K562 (cell line): ENCODE data around the gene KIFAP3. TPM values are rescaled to one million over a fixed set of nuclear protein-coding genes. Genes with fewer than 3 reads are reported as not detected.

Experiments
- ATAC-seq: fragments of 200-7000 bp; cut with Tn5 transposase; 3 replicates; pipeline ENCODE4 v1.9.1; 2020; ENCODE audit warnings: moderate library complexity
- BruUV-seq: library from RNA; stranded (reverse); fragments of 400-500 nt; replicated peaks from 2 replicates; lab custom pipeline; 2021; lab: Mats Ljungman, UMichigan
- CTCF ChIA-PET: fragments of 300-600 bp; formaldehyde crosslinking; extraction: SDS; loops from one replicate; lab custom pipeline; 2021; ENCODE audit warnings: low intra/inter-chr PET ratio; lab: Yijun Ruan, JAX
- POLR2A ChIA-PET: fragments of 300-600, 350-650 bp; sonication (Branson Sonifier 250); formaldehyde crosslinking; extraction: SDS; loops from one replicate; lab custom pipeline; 2021; ENCODE audit warnings: antibody characterized with exemption, inconsistent platforms; lab: Yijun Ruan, JAX
- DNase-seq, 4 experiments: peaks; one replicate each; pipeline versions ENCODE4 v3.0.0 to v3.0.0-alpha.2; 2011 to 2018; ENCODE audit warnings: low spot score in 3 of 4, mixed read lengths in 3 of 4; ENCODE audit errors: extremely low read depth in 1 of 4
- FAIRE-seq: peaks from 2 replicates; lab custom pipeline; 2011; peaks lifted over from hg19 to GRCh38; lab: Jason Lieb, UNC
- H2AFZ ChIP-seq: 2 replicates; pipeline ENCODE4 v1.6.0; 2011; ENCODE audit warnings: low read depth, low read length, control low read depth, inconsistent platforms
- H3K27ac ChIP-seq: fragments of 200-600 bp; 3 replicates; pipeline ENCODE4 v1.8.0; 2011; ENCODE audit warnings: low read depth, mild to moderate bottlenecking, control low read depth, inconsistent platforms, low read length, moderate library complexity, mixed read lengths; ENCODE audit errors: extremely low read depth
- H3K27me3 ChIP-seq, 2 experiments: fragments of 300-600 bp in 1 of 2; 2 replicates in 1 of 2; 3 replicates in 1 of 2; pipeline versions ENCODE4 v1.6.0 to v1.8.0; 2011; ENCODE audit warnings: inconsistent platforms in 2 of 2, low read length in 2 of 2, mild to moderate bottlenecking in 1 of 2, mixed read lengths in 1 of 2, moderate library complexity in 1 of 2; ENCODE audit not compliant: control insufficient read depth in 2 of 2, insufficient read depth in 2 of 2
- H3K36me3 ChIP-seq: fragments of 300-600 bp; 3 replicates; pipeline ENCODE4 v1.8.0; 2011; ENCODE audit warnings: mild to moderate bottlenecking, low read length, inconsistent platforms; ENCODE audit not compliant: control insufficient read depth, insufficient read depth
- H3K4me1 ChIP-seq, 2 experiments: fragments of 200-600 bp in 1 of 2; replicated peaks in 1 of 2; 2 replicates in 1 of 2; 3 replicates in 1 of 2; pipeline versions ENCODE4 v1.5.1 to v1.8.0; 2011; ENCODE audit warnings: inconsistent platforms in 2 of 2, low read length in 2 of 2, mild to moderate bottlenecking in 1 of 2, mixed read lengths in 1 of 2, moderate library complexity in 1 of 2; ENCODE audit not compliant: control insufficient read depth in 2 of 2, insufficient read depth in 2 of 2
- H3K4me2 ChIP-seq: 2 replicates; pipeline ENCODE4 v1.6.1; 2011; ENCODE audit warnings: low read length, control low read depth, inconsistent platforms, mixed read lengths; ENCODE audit not compliant: insufficient read depth
- H3K4me3 ChIP-seq: fragments of 200-600 bp; sonication (generic), shearing (Covaris generic); 2 replicates; pipeline ENCODE4 v1.5.1; 2016; ENCODE audit warnings: control low read depth, inconsistent platforms
- H3K79me2 ChIP-seq: fragments of 200-600 bp; 3 replicates; pipeline ENCODE4 v1.8.0; 2011; ENCODE audit warnings: low read length, inconsistent platforms; ENCODE audit not compliant: control insufficient read depth, insufficient read depth
- H3K9ac ChIP-seq, 2 experiments: 2 replicates each; pipeline versions ENCODE4 v1.6.0 to v1.6.1; 2011; ENCODE audit warnings: low read depth in 2 of 2, low read length in 2 of 2, control low read depth in 1 of 2, inconsistent platforms in 1 of 2, mild to moderate bottlenecking in 1 of 2, mixed read lengths in 1 of 2; ENCODE audit not compliant: insufficient read depth in 1 of 2
- H3K9me1 ChIP-seq: one replicate; pipeline ENCODE4 v1.6.0; 2011; ENCODE audit warnings: inconsistent platforms, mild to moderate bottlenecking, low read length, moderate library complexity; ENCODE audit not compliant: control insufficient read depth, insufficient read depth
- H3K9me3 ChIP-seq: replicated peaks from 2 replicates; pipeline ENCODE4 v1.5.1; 2011; ENCODE audit warnings: low read depth, low read length, inconsistent platforms; ENCODE audit not compliant: control insufficient read depth, insufficient read depth
- H4K20me1 ChIP-seq: replicated peaks from 2 replicates; pipeline ENCODE4 v1.6.1; 2011; ENCODE audit warnings: low read length, inconsistent platforms, mixed read lengths; ENCODE audit not compliant: control insufficient read depth, insufficient read depth
- ASH1L ChIP-seq: fragments of 450-650 bp; IDR thresholded peaks from 2 replicates; pipeline ENCODE4 v1.6.1; 2018; ENCODE audit warnings: borderline replicate concordance, mild to moderate bottlenecking, low read depth; ENCODE audit not compliant: partially characterized antibody
- MAFG ChIP-seq: fragments of 450-650 bp; conservative IDR thresholded peaks from 2 replicates; pipeline ENCODE4 v1.6.1; 2016; ENCODE audit warnings: missing genetic modification characterization, missing compliant biosample characterization
- MCM2 ChIP-seq: fragments of 450-650 bp; IDR thresholded peaks from 2 replicates; pipeline ENCODE4 v1.6.1; 2017; ENCODE audit warnings: low read depth, mild to moderate bottlenecking
- NONO ChIP-seq, 2 experiments: fragments of 200-400 bp in 1 of 2; fragments of 450-650 bp in 1 of 2; formaldehyde crosslinking in 1 of 2; IDR thresholded peaks; 2 replicates each; pipeline ENCODE4 v1.6.1; 2017; ENCODE audit warnings: low read depth in 2 of 2, mild to moderate bottlenecking in 2 of 2, moderate library complexity in 2 of 2, low read length in 1 of 2
- POLR2AphosphoS2 ChIP-seq: IDR thresholded peaks from 2 replicates; pipeline ENCODE4 v1.6.1; 2012; ENCODE audit warnings: low read length, improper control_type of control experiment
- POLR3G ChIP-seq: IDR thresholded peaks from 2 replicates; pipeline ENCODE4 v1.6.1; 2011; ENCODE audit not compliant: insufficient read length, insufficient replicate concordance; ENCODE audit errors: extremely low read depth
- RNF219 ChIP-seq: fragments of 250-450 bp; sonication (Bioruptor Pico); IDR thresholded peaks from 2 replicates; pipeline ENCODE4 v1.5.0; 2022; ENCODE audit warnings: mild to moderate bottlenecking
- SRSF1 ChIP-seq: fragments of 200-400 bp; formaldehyde crosslinking; IDR thresholded peaks from 2 replicates; pipeline ENCODE4 v1.6.1; 2017; ENCODE audit warnings: mild to moderate bottlenecking, low read depth, low read length, moderate library complexity
- TFAM ChIP-seq: fragments of 250-450 bp; sonication (Bioruptor Pico); conservative IDR thresholded peaks from 2 replicates; pipeline ENCODE4 v1.5.0; 2021; ENCODE audit warnings: mild to moderate bottlenecking, moderate library complexity
- U2AF1 ChIP-seq: fragments of 200-400 bp; formaldehyde crosslinking; optimal IDR thresholded peaks from 2 replicates; pipeline ENCODE3; 2017; ENCODE audit warnings: mild to moderate bottlenecking, low read depth, low read length, moderate library complexity
- ZHX1 ChIP-seq: fragments of 150-350 bp; conservative IDR thresholded peaks from 2 replicates; pipeline ENCODE4 v1.6.1; 2014; ENCODE audit warnings: low read length
- ZNF584 ChIP-seq: fragments of 200-800 bp; sonication (Bioruptor generic); IDR thresholded peaks from 2 replicates; pipeline ENCODE4 v1.6.1; 2016; ENCODE audit warnings: low read depth, mild to moderate bottlenecking, missing genetic modification characterization, missing compliant biosample characterization
- WGBS: fragments of 100-300 bp; shearing (Covaris generic); methylation state at CpG from one replicate; pipeline ENCODE4 v1.1.6; 2016; ENCODE audit warnings: low coverage, mixed read lengths; ENCODE audit not compliant: insufficient coverage; ENCODE audit errors: missing lambda C conversion rate; 5-methylcytosine and 5-hydroxymethylcytosine counted together
- in situ Hi-C: fragments of 300-500 bp; cut with MboI; formaldehyde crosslinking; loops from 4 replicates; pipeline ENCODE4 v1.15.0; 2018; ENCODE audit warnings: inconsistent platforms, mixed read lengths
- intact Hi-C: fragments of 100-400 bp; cut with micrococcal nuclease; formaldehyde crosslinking; loops from 2 replicates; pipeline ENCODE4 v1.14.2; 2022
- polyA plus RNA-seq, 8 experiments: library from polyadenylated mRNA; depleted of rRNA in 4 of 8; stranded (reverse) in 5 of 8; unstranded in 3 of 8; fragments of >200 nt; fragmentation: Nextera tagmentation in 2 of 8; fragmentation: Illumina TruSeq in 1 of 8; extraction: Ambion mirVana in 2 of 8; extraction: Trizol in 1 of 8; gene quantifications; 2 replicates each; pipeline versions ENCODE4 v1.2.1 to v1.2.3, GENCODE V29; 2011 to 2014; ENCODE audit warnings: inconsistent platforms in 1 of 8, missing spikeins in 1 of 8
- total RNA-seq, 7 experiments: library from RNA; depleted of rRNA in 6 of 7; stranded (reverse); fragments of >200 nt in 6 of 7; fragmentation: Illumina TruSeq in 2 of 7; extraction: Trizol in 2 of 7; gene quantifications; 2 replicates each; pipeline versions ENCODE4 v1.2.1 to v1.2.3, GENCODE V29; 2011 to 2021; ENCODE audit warnings: low replicate concordance in 1 of 7

Gene KIFAP3
- total and polyA plus RNA-seq, 9 of the 15 experiments (the other 6 are each of a cell fraction or from before 2014, with no cell fraction given): 8.8 to 17.5 (median 11.8) TPM

GRCh38 chr1:169945181-169945580 lies 129.3 kb downstream of the KIFAP3 start:
- Histone ChIP-seq H3K4me2 (no peak overlapping the region), H2AFZ (no peak overlapping the region), H3K79me2 (no peaks in the 10 kb centered on the region), H3K36me3 (no peaks in the 10 kb centered on the region), H4K20me1 (no peaks in the 10 kb centered on the region), H3K4me3 (no peak overlapping the region), H3K27ac (no peak overlapping the region), H3K4me1 (no peaks in the 10 kb centered on the region), H3K27me3 (no peaks in the 10 kb centered on the region), H3K9me3 (no peaks in the 10 kb centered on the region), H3K9ac (no peak overlapping the region), H3K9me1 (no peaks in the 10 kb centered on the region)
- DNase-seq: no peak
- no peak for FAIRE-seq
- TF ChIP-seq SRSF1 (no peak), MCM2 (no peak), ZNF584 (CRISPR knock-in tag) (no peak), RNF219 (CRISPR knock-in tag) (no peak), POLR2AphosphoS2 (no peak), NONO (IDR thresholded peaks at IDR 0.05; ENCODE audit: low read depth in 2 of 2, low read length in 1 of 2) (no peak), POLR3G (no peak), ZHX1 (no peak), ASH1L (no peak), U2AF1 (no peak), MAFG (tag) (no peak), TFAM (CRISPR knock-in tag) (no peak)
- intact Hi-C loops: no loop called here
- in situ Hi-C loops: no loop called here
- ChIA-PET POLR2A (interaction anchor here (1.1 kb wide), 1 partner anchor 17 kb away, joined by 3 read pairs; no protein-coding TSS in a partner anchor), CTCF (no interaction called here)
- no TSS peak for BruUV-seq
- 12% methylated on average over 4 of the region's 4 CpGs for WGBS
- no peak for ATAC-seq
